HepG2 (cell line): ENCODE measurements around the gene MIB2. TPM values are rescaled to one million over a fixed set of nuclear protein-coding genes. Genes with fewer than 3 reads are reported as not detected.
A peak's percentile ranks its signal among the peaks of the same experiment; 100 is the strongest.

Experiments used
- ATM ChIP-seq: fragments of 450-650 bp; IDR thresholded peaks from 2 replicates; pipeline ENCODE4 v1.7.1; 2017; ENCODE audit warnings: mild to moderate bottlenecking, borderline replicate concordance
- BORCS8-MEF2B ChIP-seq: sonication (generic); formaldehyde crosslinking; IDR thresholded peaks from 2 replicates; pipeline ENCODE4 v1.8.0; 2022; ENCODE audit warnings: mild to moderate bottlenecking, missing genetic modification reagents
- BRD4 ChIP-seq: sonication (generic); formaldehyde crosslinking; IDR thresholded peaks from 2 replicates; pipeline ENCODE4 v1.4.0; 2020; ENCODE audit warnings: missing genetic modification reagents
- DDIT3 ChIP-seq: sonication (generic); formaldehyde crosslinking; IDR thresholded peaks from 2 replicates; pipeline ENCODE4 v1.4.0; 2020; ENCODE audit warnings: mild to moderate bottlenecking, missing genetic modification reagents
- FOSL1 ChIP-seq: sonication (generic); formaldehyde crosslinking; IDR thresholded peaks from 2 replicates; pipeline ENCODE4 v1.9.0; 2021; ENCODE audit warnings: missing genetic modification reagents, borderline replicate concordance
- GATAD1 ChIP-seq: IDR thresholded peaks from 2 replicates; pipeline ENCODE4 v1.6.1; 2016; ENCODE audit warnings: missing genetic modification reagents, missing compliant biosample characterization
- GFI1 ChIP-seq: sonication (generic); formaldehyde crosslinking; IDR thresholded peaks from 2 replicates; pipeline ENCODE4 v1.5.0; 2020; ENCODE audit warnings: missing genetic modification reagents, mild to moderate bottlenecking, borderline replicate concordance
- HDAC6 ChIP-seq: fragments of 200-600 bp; sonication (generic); IDR thresholded peaks from 2 replicates; pipeline ENCODE4 v1.7.0; 2017; ENCODE audit warnings: mild to moderate bottlenecking, antibody characterized with exemption, low read length, low read depth
- HIVEP1 ChIP-seq: sonication (generic); formaldehyde crosslinking; IDR thresholded peaks from 2 replicates; pipeline ENCODE4 v1.4.0; 2020; ENCODE audit warnings: mild to moderate bottlenecking, missing genetic modification reagents
- HOXD1 ChIP-seq: sonication (generic); formaldehyde crosslinking; IDR thresholded peaks from 2 replicates; pipeline ENCODE4 v1.5.0; 2020; ENCODE audit warnings: missing genetic modification reagents
- JARID2 ChIP-seq: sonication (generic); formaldehyde crosslinking; IDR thresholded peaks from 2 replicates; pipeline ENCODE4 v1.8.1; 2023; ENCODE audit warnings: missing genetic modification reagents, inconsistent platforms; ENCODE audit not compliant: insufficient replicate concordance
- JDP2 ChIP-seq: sonication (generic); formaldehyde crosslinking; IDR thresholded peaks from 2 replicates; pipeline ENCODE4 v1.8.1; 2022; ENCODE audit warnings: missing genetic modification reagents, borderline replicate concordance
- JUNB ChIP-seq: sonication (generic); formaldehyde crosslinking; IDR thresholded peaks from 2 replicates; pipeline ENCODE4 v1.8.0; 2022; ENCODE audit warnings: missing genetic modification reagents, mild to moderate bottlenecking, borderline replicate concordance
- KAT8 ChIP-seq: IDR thresholded peaks from 2 replicates; pipeline ENCODE4 v1.6.1; 2016; ENCODE audit warnings: missing genetic modification reagents, missing compliant biosample characterization
- MBD4 ChIP-seq: IDR thresholded peaks from 2 replicates; pipeline ENCODE4 v1.6.1; 2012; ENCODE audit warnings: low read length, inconsistent platforms, borderline replicate concordance
- MYPOP ChIP-seq: sonication (generic); formaldehyde crosslinking; IDR thresholded peaks from 2 replicates; pipeline ENCODE4 v1.8.1; 2023; ENCODE audit warnings: mild to moderate bottlenecking, moderate library complexity, missing genetic modification reagents
- NFATC3 ChIP-seq: sonication (generic); formaldehyde crosslinking; IDR thresholded peaks from 2 replicates; pipeline ENCODE4 v1.5.1; 2020; ENCODE audit warnings: mild to moderate bottlenecking, missing genetic modification reagents
- PTBP1 ChIP-seq: fragments of 200-400 bp; formaldehyde crosslinking; IDR thresholded peaks from 2 replicates; pipeline ENCODE4 v1.6.1; 2018; ENCODE audit warnings: low read length, low read depth; ENCODE audit not compliant: poor library complexity, severe bottlenecking
- RFXAP ChIP-seq: sonication (generic); formaldehyde crosslinking; IDR thresholded peaks from 2 replicates; pipeline ENCODE4 v1.4.0; 2020; ENCODE audit warnings: missing genetic modification reagents, borderline replicate concordance
- SNAPC4 ChIP-seq: sonication (generic); formaldehyde crosslinking; IDR thresholded peaks from 2 replicates; pipeline ENCODE4 v1.4.0; 2020; ENCODE audit warnings: mild to moderate bottlenecking, missing genetic modification reagents
- SNRNP70 ChIP-seq: fragments of 200-400 bp; formaldehyde crosslinking; IDR thresholded peaks from 2 replicates; pipeline ENCODE4 v1.6.1; 2017; ENCODE audit warnings: mild to moderate bottlenecking, low read depth, low read length, moderate library complexity
- ZNF232 ChIP-seq: sonication (generic); formaldehyde crosslinking; IDR thresholded peaks from 2 replicates; pipeline ENCODE4 v1.4.0; 2020; ENCODE audit warnings: missing genetic modification reagents, borderline replicate concordance
- ZNF510 ChIP-seq: sonication (generic); formaldehyde crosslinking; IDR thresholded peaks from 2 replicates; pipeline ENCODE4 v1.4.0; 2020; ENCODE audit warnings: low read depth, mild to moderate bottlenecking, missing genetic modification reagents
- ZNF605 ChIP-seq: sonication (generic); formaldehyde crosslinking; IDR thresholded peaks from 2 replicates; pipeline ENCODE4 v1.8.0; 2022; ENCODE audit warnings: mild to moderate bottlenecking, missing genetic modification reagents
- ZNF607 ChIP-seq: sonication (generic); formaldehyde crosslinking; IDR thresholded peaks from 2 replicates; pipeline ENCODE4 v1.5.1; 2020; ENCODE audit warnings: missing genetic modification reagents, mild to moderate bottlenecking, borderline replicate concordance
- polyA plus RNA-seq, 8 experiments: library from polyadenylated mRNA; depleted of rRNA in 3 of 8; stranded (reverse) in 7 of 8; unstranded in 1 of 8; fragments of >200 nt; fragmentation: Illumina TruSeq in 4 of 8; extraction: Trizol in 4 of 8; gene quantifications; 2 replicates each; pipeline versions ENCODE4 v1.2.1 to v1.2.3, GENCODE V29; 2011 to 2016; ENCODE audit warnings: low read depth in 4 of 8, missing spikeins in 1 of 8, mixed read lengths in 1 of 8; ENCODE audit not compliant: insufficient read depth in 1 of 8
- total RNA-seq, 5 experiments: library from RNA; depleted of rRNA; stranded (reverse); fragments of >200 nt; fragmentation: Illumina TruSeq; extraction: Trizol; gene quantifications; 2 replicates each; pipeline ENCODE4 v1.2.3, GENCODE V29; 2016; ENCODE audit warnings: low read depth in 1 of 5

Gene MIB2
- total and polyA plus RNA-seq, 2 of the 13 experiments (the other 11 are each of a cell fraction or from before 2014, with no cell fraction given), result 19.9 to 30.4 TPM

GRCh38 chr1:1574721-1575537, 40.4 kb upstream of the MIB2 start, which contains the start of gene SSU72 (continued):
- no peak for TF ChIP-seq SNAPC4 (CRISPR knock-in tag)
- 0 out of 2 replicates have a peak, but pooled peaks have one; percentile 41 for TF ChIP-seq RFXAP (CRISPR knock-in tag)
- TF ChIP-seq KAT8 (CRISPR knock-in tag), result peak; percentile 97
- peak; percentile 25; the same call in 1 of the 2 replicates for TF ChIP-seq FOSL1 (CRISPR knock-in tag)
- TF ChIP-seq PTBP1, result no peak
- 0 out of 2 replicates have a peak, but pooled peaks have one; percentile 24 for TF ChIP-seq HOXD1 (CRISPR knock-in tag)
- TF ChIP-seq ATM, result no peak
- TF ChIP-seq DDIT3, result no peak
- TF ChIP-seq NFATC3, result no peak
- TF ChIP-seq JDP2 (CRISPR knock-in tag), result no peak
- no peak for TF ChIP-seq JUNB
- 0 out of 2 replicates have a peak, but pooled peaks have one; percentile 7 for TF ChIP-seq GFI1 (CRISPR knock-in tag)
- peak; percentile 57 for TF ChIP-seq ZNF607
- TF ChIP-seq ZNF232 (CRISPR knock-in tag), result 0 out of 2 replicates have a peak, but pooled peaks have one; percentile 25
- TF ChIP-seq HDAC6, result no peak
- no peak for TF ChIP-seq ZNF605 (CRISPR knock-in tag)
- TF ChIP-seq JARID2 (CRISPR knock-in tag), result no peak
- TF ChIP-seq GATAD1 (CRISPR knock-in tag), result peak; percentile 98
- TF ChIP-seq BORCS8-MEF2B (CRISPR knock-in tag), result 0 out of 2 replicates have a peak, but pooled peaks have one; percentile 51
- no peak for TF ChIP-seq ZNF510 (CRISPR knock-in tag)
- TF ChIP-seq MYPOP, result no peak
- peak; percentile 88; the same call in 1 of the 2 replicates for TF ChIP-seq BRD4
- no peak for TF ChIP-seq SNRNP70
- no peak for TF ChIP-seq MBD4
- TF ChIP-seq HIVEP1 (CRISPR knock-in tag), result no peak
